Measurements from ENCODE around the gene VSTM4.

VSTM4 gene

GRCh38 chr10:48982584-48982983 is 132.7 kb downstream of the VSTM4 start:
- DNase-seq (ENCODE audit: low spot score) (no peak), ATAC-seq (ENCODE audit: low read depth) (no peak)
- Histone ChIP-seq H3K4me1 (ENCODE audit: insufficient read depth, poor library complexity, severe bottlenecking) (no peaks in the 10 kb centered on the region), H3K27me3 (ENCODE audit: insufficient read depth, poor library complexity, severe bottlenecking) (no peaks in the 10 kb centered on the region), H3K9me3 (ENCODE audit: severe bottlenecking) (no peaks in the 10 kb centered on the region), H3K36me3 (ENCODE audit: low read depth) (no peaks in the 10 kb centered on the region), H3K27ac (ENCODE audit: poor library complexity, severe bottlenecking) (no peak overlapping the region), H3K4me3 (ENCODE audit: severe bottlenecking) (no peak overlapping the region)
- TF ChIP-seq, protein P1, sequence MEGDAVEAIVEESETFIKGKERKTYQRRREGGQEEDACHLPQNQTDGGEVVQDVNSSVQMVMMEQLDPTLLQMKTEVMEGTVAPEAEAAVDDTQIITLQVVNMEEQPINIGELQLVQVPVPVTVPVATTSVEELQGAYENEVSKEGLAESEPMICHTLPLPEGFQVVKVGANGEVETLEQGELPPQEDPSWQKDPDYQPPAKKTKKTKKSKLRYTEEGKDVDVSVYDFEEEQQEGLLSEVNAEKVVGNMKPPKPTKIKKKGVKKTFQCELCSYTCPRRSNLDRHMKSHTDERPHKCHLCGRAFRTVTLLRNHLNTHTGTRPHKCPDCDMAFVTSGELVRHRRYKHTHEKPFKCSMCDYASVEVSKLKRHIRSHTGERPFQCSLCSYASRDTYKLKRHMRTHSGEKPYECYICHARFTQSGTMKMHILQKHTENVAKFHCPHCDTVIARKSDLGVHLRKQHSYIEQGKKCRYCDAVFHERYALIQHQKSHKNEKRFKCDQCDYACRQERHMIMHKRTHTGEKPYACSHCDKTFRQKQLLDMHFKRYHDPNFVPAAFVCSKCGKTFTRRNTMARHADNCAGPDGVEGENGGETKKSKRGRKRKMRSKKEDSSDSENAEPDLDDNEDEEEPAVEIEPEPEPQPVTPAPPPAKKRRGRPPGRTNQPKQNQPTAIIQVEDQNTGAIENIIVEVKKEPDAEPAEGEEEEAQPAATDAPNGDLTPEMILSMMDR (IDR thresholded peaks at IDR 0.05; ENCODE audit: poor library complexity, severe bottlenecking), result no peak

- Histone ChIP-seq H3K36me3 (ENCODE audit: low read depth) (no peaks in the 10 kb centered on the region), H3K9me3 (ENCODE audit: severe bottlenecking) (no peaks in the 10 kb centered on the region), H3K27me3 (ENCODE audit: insufficient read depth, poor library complexity, severe bottlenecking) (no peaks in the 10 kb centered on the region), H3K4me3 (ENCODE audit: severe bottlenecking) (no peak overlapping the region), H3K4me1 (ENCODE audit: insufficient read depth, poor library complexity, severe bottlenecking) (no peaks in the 10 kb centered on the region), H3K27ac (ENCODE audit: poor library complexity, severe bottlenecking) (no peak overlapping the region)
- DNase-seq (ENCODE audit: low spot score) (no peak), ATAC-seq (ENCODE audit: low read depth) (peak; percentile 71; the same call in 2 of the 3 replicates)
- TF ChIP-seq, protein P1 (IDR thresholded peaks at IDR 0.05; ENCODE audit: poor library complexity, severe bottlenecking), result peak; percentile 75
Observed at GRCh38 chr10:48981310-48981907, 133.9 kb downstream of the VSTM4 start.

GRCh38 chr10:48978318-48978717 is 137.0 kb downstream of the VSTM4 start:
- H3K27ac ChIP-seq (ENCODE audit: poor library complexity, severe bottlenecking), result no peak overlapping the region
- H3K4me3 ChIP-seq (ENCODE audit: severe bottlenecking), result no peak overlapping the region
- DNase-seq (ENCODE audit: low spot score), result no peak
- ATAC-seq (ENCODE audit: low read depth), result no peak
- no peaks in the 10 kb centered on the region for H3K36me3 ChIP-seq (ENCODE audit: low read depth)
- H3K9me3 ChIP-seq (ENCODE audit: severe bottlenecking), result no peaks in the 10 kb centered on the region
- TF ChIP-seq, protein P1 (IDR thresholded peaks at IDR 0.05; ENCODE audit: poor library complexity, severe bottlenecking), result no peak
- H3K4me1 ChIP-seq (ENCODE audit: insufficient read depth, poor library complexity, severe bottlenecking), result no peaks in the 10 kb centered on the region
- no peaks in the 10 kb centered on the region for H3K27me3 ChIP-seq (ENCODE audit: insufficient read depth, poor library complexity, severe bottlenecking)

DNA sequence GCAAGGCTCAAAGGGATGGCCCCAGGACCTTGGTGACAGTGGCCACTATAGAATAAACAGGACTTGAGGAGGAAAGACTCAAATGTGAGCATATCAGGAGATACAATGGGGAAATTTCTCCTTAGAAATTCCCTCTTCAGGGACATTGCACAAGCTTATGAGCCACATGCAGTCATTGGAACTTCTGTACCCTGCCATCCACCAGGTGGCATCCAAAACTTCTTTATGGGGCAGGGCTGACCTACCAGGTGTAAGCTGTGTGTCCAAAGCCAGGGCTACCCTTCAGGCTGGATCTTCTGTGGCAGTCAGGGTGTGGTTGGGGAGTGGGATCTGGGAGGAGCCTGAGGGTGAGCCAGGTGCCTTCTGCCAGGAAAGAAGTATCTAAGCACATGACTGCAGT is 139.1 kb downstream of the VSTM4 start:
- Histone ChIP-seq H3K9me3 (ENCODE audit: severe bottlenecking) (no peaks in the 10 kb centered on the region), H3K36me3 (ENCODE audit: low read depth) (no peaks in the 10 kb centered on the region), H3K27ac (ENCODE audit: poor library complexity, severe bottlenecking) (no peak overlapping the region), H3K27me3 (ENCODE audit: insufficient read depth, poor library complexity, severe bottlenecking) (no peaks in the 10 kb centered on the region), H3K4me3 (ENCODE audit: severe bottlenecking) (no peak overlapping the region), H3K4me1 (ENCODE audit: insufficient read depth, poor library complexity, severe bottlenecking) (no peaks in the 10 kb centered on the region)
- TF ChIP-seq, protein P1 (IDR thresholded peaks at IDR 0.05; ENCODE audit: poor library complexity, severe bottlenecking), result no peak
- DNase-seq (ENCODE audit: low spot score), result no peak
- peak; percentile 36; the same call in 1 of the 3 replicates for ATAC-seq (ENCODE audit: low read depth)

DNA sequence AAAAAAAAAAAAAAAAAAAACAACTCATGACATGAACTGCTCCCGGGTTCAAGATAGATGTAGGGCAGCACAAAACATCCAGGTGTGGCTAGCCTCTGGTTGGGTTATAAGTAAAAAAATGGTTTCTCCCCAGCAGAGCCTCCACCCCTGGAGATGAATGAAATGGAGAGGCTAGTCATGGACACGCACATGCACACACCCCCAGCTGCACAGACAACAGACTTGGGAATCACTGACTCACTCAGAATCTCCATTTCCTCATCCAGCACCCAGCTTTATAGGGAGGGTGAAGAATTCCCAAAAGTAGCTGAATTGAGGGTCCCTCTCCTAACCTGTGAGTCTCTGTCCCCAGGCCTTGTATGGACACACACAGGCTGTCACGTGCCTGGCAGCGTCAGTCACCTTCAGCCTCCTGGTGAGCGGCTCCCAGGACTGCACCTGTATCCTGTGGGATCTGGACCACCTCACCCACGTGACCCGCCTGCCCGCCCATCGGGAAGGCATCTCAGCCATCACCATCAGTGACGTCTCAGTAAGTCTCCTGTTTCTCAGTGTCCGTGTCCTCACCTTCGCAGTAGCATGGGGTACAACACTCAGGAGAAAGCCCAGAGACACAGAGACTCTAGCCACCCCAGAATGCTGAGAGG is 140.7 kb downstream of the VSTM4 start:
- H3K4me1 ChIP-seq (ENCODE audit: insufficient read depth, poor library complexity, severe bottlenecking), result no peaks in the 10 kb centered on the region
- no peak overlapping the region for H3K27ac ChIP-seq (ENCODE audit: poor library complexity, severe bottlenecking)
- DNase-seq (ENCODE audit: low spot score) (no peak), ATAC-seq (ENCODE audit: low read depth) (no peak)
- no peaks in the 10 kb centered on the region for H3K36me3 ChIP-seq (ENCODE audit: low read depth)
- no peaks in the 10 kb centered on the region for H3K27me3 ChIP-seq (ENCODE audit: insufficient read depth, poor library complexity, severe bottlenecking)
- TF ChIP-seq, protein P1 (IDR thresholded peaks at IDR 0.05; ENCODE audit: poor library complexity, severe bottlenecking), result no peak
- H3K9me3 ChIP-seq (ENCODE audit: severe bottlenecking), result no peaks in the 10 kb centered on the region
- no peak overlapping the region for H3K4me3 ChIP-seq (ENCODE audit: severe bottlenecking)
